B cell (primary cell): ENCODE data around the gene C11orf91. TPM values are rescaled to one million over a fixed set of nuclear protein-coding genes. Genes with fewer than 3 reads are reported as not detected.
"Not testable (repeated sequence)": the region's sequence is repeated elsewhere in the genome, so short reads cannot be mapped to it uniquely, and the experiment has no call there.

Experiments used
- ATAC-seq: fragments of 200-7000 bp; cut with Tn5 transposase; one replicate; pipeline ENCODE4 v1.10.0; 2021; ENCODE audit warnings: low read depth, mild to moderate bottlenecking, moderate number of reproducible peaks, moderate library complexity
- CTCF ChIA-PET: fragments of 350-600 bp; sonication (Branson Sonifier 250); formaldehyde crosslinking; loops from one replicate; lab custom pipeline; 2021; ENCODE audit warnings: antibody characterized with exemption, inconsistent platforms; lab: Charles Lee
- POLR2A ChIA-PET: fragments of 350-600 bp; sonication (Branson Sonifier 250); formaldehyde crosslinking; loops from one replicate; lab custom pipeline; 2021; ENCODE audit warnings: antibody characterized with exemption; lab: Charles Lee
- DNase-seq: peaks from one replicate; pipeline ENCODE4 v3.0.0; 2013
- H2AFZ ChIP-seq: 2 replicates; pipeline ENCODE4 v1.6.1; 2012; ENCODE audit warnings: mild to moderate bottlenecking, low read depth, low read length; ENCODE audit not compliant: insufficient read depth, poor library complexity, severe bottlenecking
- H3K27ac ChIP-seq, 2 donors: 1 replicate in 1 of 2; 2 replicates in 1 of 2; pipeline ENCODE4 v1.5.1; 2012 to 2013; ENCODE audit warnings: low read length in 2 of 2, mild to moderate bottlenecking in 2 of 2, moderate library complexity in 1 of 2
- H3K27me3 ChIP-seq, 4 experiments: fragments of 200-600 bp in 1 of 4; sonication (generic) in 1 of 4; replicated peaks in 1 of 4; 1 replicate in 2 of 4; 2 replicates in 2 of 4; pipeline versions ENCODE4 v1.6.1 to v1.7.0; 2013 to 2016; ENCODE audit warnings: low read length in 3 of 4, mild to moderate bottlenecking in 2 of 4, mixed read lengths in 1 of 4, moderate library complexity in 1 of 4; ENCODE audit not compliant: insufficient read depth in 4 of 4, control insufficient read depth in 3 of 4; ENCODE audit errors: control extremely low read depth in 1 of 4
- H3K36me3 ChIP-seq, 2 experiments: replicated peaks in 1 of 2; 1 replicate in 1 of 2; 2 replicates in 1 of 2; pipeline versions ENCODE4 v1.6.1 to v1.7.1; 2013; ENCODE audit warnings: low read length in 1 of 2; ENCODE audit not compliant: insufficient read depth in 2 of 2, control insufficient read depth in 1 of 2; ENCODE audit errors: control extremely low read depth in 1 of 2, extremely low read depth in 1 of 2
- H3K4me1 ChIP-seq, 2 donors: fragments of 200-600 bp in 1 of 2; sonication (generic) in 1 of 2; 1 replicate in 1 of 2; 2 replicates in 1 of 2; pipeline versions ENCODE4 v1.5.1 to v1.6.1; 2013 to 2017; ENCODE audit warnings: low read length in 2 of 2; ENCODE audit not compliant: control insufficient read depth in 2 of 2, insufficient read depth in 2 of 2
- H3K4me2 ChIP-seq: replicated peaks from 2 replicates; pipeline ENCODE3; 2012; ENCODE audit warnings: mild to moderate bottlenecking, low read depth, low read length; ENCODE audit not compliant: poor library complexity, severe bottlenecking
- H3K4me3 ChIP-seq, 5 experiments: fragments of 200-600 bp in 1 of 5; sonication (generic) in 1 of 5; 1 replicate in 3 of 5; 2 replicates in 2 of 5; pipeline versions ENCODE4 v1.5.1 to v1.7.0; 2011 to 2016; ENCODE audit warnings: low read length in 4 of 5, mild to moderate bottlenecking in 4 of 5, low read depth in 2 of 5, control low read depth in 1 of 5, moderate library complexity in 1 of 5; ENCODE audit not compliant: insufficient read depth in 1 of 5; ENCODE audit errors: control extremely low read depth in 1 of 5, extremely low read depth in 1 of 5
- H3K79me2 ChIP-seq: fragments of 200-600 bp; sonication (generic); one replicate; pipeline ENCODE4 v1.6.0; 2016; ENCODE audit warnings: low read length; ENCODE audit not compliant: control insufficient read depth, insufficient read depth
- H3K9ac ChIP-seq: fragments of 200-600 bp; sonication (generic); 2 replicates; pipeline ENCODE4 v1.6.1; 2017; ENCODE audit warnings: mild to moderate bottlenecking, low read length, moderate library complexity
- H3K9me3 ChIP-seq, 3 donors: one replicate each; pipeline versions ENCODE4 v1.6.1 to v1.7.1; 2013; ENCODE audit warnings: low read length in 2 of 3; ENCODE audit not compliant: control insufficient read depth in 2 of 3, insufficient read depth in 1 of 3; ENCODE audit errors: control extremely low read depth in 1 of 3
- H4K20me1 ChIP-seq: 2 replicates; pipeline ENCODE4 v1.6.0; 2012; ENCODE audit warnings: mild to moderate bottlenecking, low read length; ENCODE audit not compliant: insufficient read depth, control insufficient read depth, poor library complexity, severe bottlenecking
- H3K27ac Mint-ChIP-seq: one replicate; pipeline ENCODE4 v1.8.0; 2021; ENCODE audit warnings: mixed read lengths
- H3K27me3 Mint-ChIP-seq: one replicate; pipeline ENCODE4 v1.8.0; 2021; ENCODE audit warnings: mixed read lengths
- H3K4me1 Mint-ChIP-seq: one replicate; pipeline ENCODE4 v1.8.0; 2021; ENCODE audit warnings: mixed read lengths
- H3K4me3 Mint-ChIP-seq: one replicate; pipeline ENCODE4 v1.8.0; 2021; ENCODE audit warnings: mixed read lengths
- H3K9me3 Mint-ChIP-seq: one replicate; pipeline ENCODE4 v1.8.0; 2022; ENCODE audit warnings: mixed read lengths; ENCODE audit not compliant: insufficient read depth
- EZH2 ChIP-seq: IDR thresholded peaks from 2 replicates; pipeline ENCODE4 v1.6.1; 2012; ENCODE audit warnings: borderline replicate concordance, low read depth, mild to moderate bottlenecking, moderate library complexity, low read length; ENCODE audit not compliant: insufficient read depth, poor library complexity, severe bottlenecking
- WGBS: methylation state at CpG from one replicate; pipeline ENCODE4 v1.1.5; 2013; ENCODE audit warnings: missing lambda C conversion rate; ENCODE audit not compliant: insufficient coverage; 5-methylcytosine and 5-hydroxymethylcytosine counted together
- intact Hi-C: fragments of 100-400 bp; cut with micrococcal nuclease; formaldehyde crosslinking; loops from one replicate; pipeline ENCODE4 v1.10.0; 2022
- polyA plus RNA-seq: library from polyadenylated mRNA; depleted of rRNA; stranded (reverse); fragments of >200 nt; gene quantifications from 2 replicates; pipeline ENCODE4 v1.2.3, GENCODE V29; 2012
- total RNA-seq, 2 donors: library from RNA; stranded (reverse); fragments of 120-200 nt in 1 of 2; gene quantifications; 1 replicate in 1 of 2; 2 replicates in 1 of 2; pipeline versions ENCODE4 v1.2.3 to v1.2.4, GENCODE V29; 2013 to 2022
- TF ChIP-seq, protein P1 (sequence below): fragments of 200-600 bp; IDR thresholded peaks from one replicate; pipeline ENCODE4 v1.8.0; 2022; ENCODE audit warnings: antibody characterized with exemption, mild to moderate bottlenecking

The C11orf91 gene
- total and polyA plus RNA-seq, 2 donors (not counting 1 experiment from before 2014, with no cell fraction given), result not detected

DNA sequence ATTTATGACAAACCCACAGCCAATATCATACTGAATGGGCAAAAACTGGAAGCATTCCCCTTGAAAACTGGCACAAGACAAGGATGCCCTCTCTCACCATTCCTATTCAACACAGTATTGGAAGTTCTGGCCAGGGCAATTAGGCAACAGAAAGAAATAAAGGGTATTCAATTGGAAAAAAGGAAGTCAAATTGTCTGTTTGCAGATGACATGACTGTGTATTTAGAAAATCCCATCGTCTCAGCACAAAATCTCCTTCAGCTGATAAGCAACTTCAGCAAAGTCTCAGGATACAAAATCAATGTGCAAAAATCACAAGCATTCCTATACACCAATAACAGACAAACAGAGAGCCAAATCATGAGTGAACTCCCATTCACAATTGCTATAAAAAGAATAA is 26.9 kb upstream of the C11orf91 start:
- H3K4me3 ChIP-seq, DNase-seq, H3K36me3 ChIP-seq, H3K27me3 ChIP-seq, H4K20me1 ChIP-seq, H3K9ac ChIP-seq, H2AFZ ChIP-seq, H3K4me2 ChIP-seq, H3K9me3 Mint-ChIP-seq, H3K27ac ChIP-seq, H3K9me3 ChIP-seq, H3K27ac Mint-ChIP-seq, POLR2A ChIA-PET, CTCF ChIA-PET, ATAC-seq, H3K27me3 Mint-ChIP-seq, intact Hi-C loops, H3K4me3 Mint-ChIP-seq: not testable (repeated sequence)
- no CpG with 5 or more reads among the region's 1 CpG for WGBS
- Histone ChIP-seq H3K4me1 (peaks cover 18 to 21% of the 10 kb centered on the region in 2 donors), H3K79me2 (peaks cover 19% of the 10 kb centered on the region)
- peaks cover 31% of the 10 kb centered on the region for H3K4me1 Mint-ChIP-seq

GRCh38 chr11:33725496-33725895 is 24.9 kb upstream of the C11orf91 start:
- CTCF ChIA-PET, result interaction anchor here (2.2 kb wide), 1 partner anchor 17 kb away, joined by 6 read pairs; no protein-coding TSS in a partner anchor
- peaks cover 22% of the 10 kb centered on the region for H3K4me1 Mint-ChIP-seq

More at GRCh38 chr11:33725496-33725895, 24.9 kb upstream of the C11orf91 start:
- DNase-seq (no peak), ATAC-seq (no peak)
- H3K36me3 ChIP-seq, result no peaks in the 10 kb centered on the region
- H3K4me2 ChIP-seq, result no peak overlapping the region
- TF ChIP-seq, protein P1, sequence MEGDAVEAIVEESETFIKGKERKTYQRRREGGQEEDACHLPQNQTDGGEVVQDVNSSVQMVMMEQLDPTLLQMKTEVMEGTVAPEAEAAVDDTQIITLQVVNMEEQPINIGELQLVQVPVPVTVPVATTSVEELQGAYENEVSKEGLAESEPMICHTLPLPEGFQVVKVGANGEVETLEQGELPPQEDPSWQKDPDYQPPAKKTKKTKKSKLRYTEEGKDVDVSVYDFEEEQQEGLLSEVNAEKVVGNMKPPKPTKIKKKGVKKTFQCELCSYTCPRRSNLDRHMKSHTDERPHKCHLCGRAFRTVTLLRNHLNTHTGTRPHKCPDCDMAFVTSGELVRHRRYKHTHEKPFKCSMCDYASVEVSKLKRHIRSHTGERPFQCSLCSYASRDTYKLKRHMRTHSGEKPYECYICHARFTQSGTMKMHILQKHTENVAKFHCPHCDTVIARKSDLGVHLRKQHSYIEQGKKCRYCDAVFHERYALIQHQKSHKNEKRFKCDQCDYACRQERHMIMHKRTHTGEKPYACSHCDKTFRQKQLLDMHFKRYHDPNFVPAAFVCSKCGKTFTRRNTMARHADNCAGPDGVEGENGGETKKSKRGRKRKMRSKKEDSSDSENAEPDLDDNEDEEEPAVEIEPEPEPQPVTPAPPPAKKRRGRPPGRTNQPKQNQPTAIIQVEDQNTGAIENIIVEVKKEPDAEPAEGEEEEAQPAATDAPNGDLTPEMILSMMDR, result no peak
- no peak for TF ChIP-seq EZH2
- no CpG with 5 or more reads among the region's 5 CpGs for WGBS
- no peak overlapping the region for H3K9ac ChIP-seq
- H3K9me3 Mint-ChIP-seq, result no peaks in the 10 kb centered on the region
- no peak overlapping the region for H3K27ac Mint-ChIP-seq
- no peak overlapping the region for H2AFZ ChIP-seq
- H3K9me3 ChIP-seq, result no peaks in the 10 kb centered on the region
- no peak overlapping the region for H3K27ac ChIP-seq
- H3K79me2 ChIP-seq, result peaks cover 19% of the 10 kb centered on the region
- H3K4me1 ChIP-seq, result peaks cover 9% of the 10 kb centered on the region in 2 donors
- H3K27me3 ChIP-seq, result no peaks in the 10 kb centered on the region
- H4K20me1 ChIP-seq, result peaks cover 5% of the 10 kb centered on the region
- H3K4me3 Mint-ChIP-seq, result no peak overlapping the region
- intact Hi-C loops, result no loop called here
- POLR2A ChIA-PET, result no interaction called here
- H3K27me3 Mint-ChIP-seq, result no peaks in the 10 kb centered on the region
- no peak overlapping the region for H3K4me3 ChIP-seq
